Mucosa of stomach (tissue), 1 donor: ENCODE measurements around the gene SLC25A11.
A peak's percentile ranks its signal among the peaks of the same experiment; 100 is the strongest.

Source experiments
- H3K27me3 ChIP-seq: one replicate; pipeline ENCODE4 v1.7.0; 2013; ENCODE audit warnings: mild to moderate bottlenecking, low read length; ENCODE audit not compliant: control insufficient read depth, insufficient read depth
- H3K36me3 ChIP-seq: one replicate; pipeline ENCODE4 v1.7.0; 2013; ENCODE audit warnings: low read length; ENCODE audit not compliant: control insufficient read depth, insufficient read depth
- H3K4me1 ChIP-seq: one replicate; pipeline ENCODE4 v1.7.0; 2013; ENCODE audit warnings: mild to moderate bottlenecking, low read length; ENCODE audit not compliant: control insufficient read depth, insufficient read depth
- H3K4me3 ChIP-seq: one replicate; pipeline ENCODE4 v1.7.0; 2013; ENCODE audit warnings: low read length
- H3K9ac ChIP-seq: one replicate; pipeline ENCODE4 v1.7.0; 2013; ENCODE audit warnings: mild to moderate bottlenecking, low read length, moderate library complexity
- H3K9me3 ChIP-seq: one replicate; pipeline ENCODE4 v1.7.0; 2013; ENCODE audit warnings: mild to moderate bottlenecking, low read length, moderate library complexity; ENCODE audit not compliant: control insufficient read depth
- donor health status: Pancreatic carcinoma.

The SLC25A11 gene

GRCh38 chr17:4939796-4940554 is at the start of gene SLC25A11, which contains the start of gene RNF167:
TSS of gene SLC25A11 (minus strand) at chr17:4940046. CDS start at chr17:4939910, 136 bp downstream.
TSS of gene RNF167 (plus strand) at chr17:4940268. CDS start at chr17:4940910, 642 bp downstream.
- H3K36me3 ChIP-seq: peaks cover 9% of the 10 kb centered on the region
- no peaks in the 10 kb centered on the region for H3K9me3 ChIP-seq
- H3K4me1 ChIP-seq: peaks cover 38% of the 10 kb centered on the region
- peak within 1 kb of the TSS; percentile 93 for H3K9ac ChIP-seq
- peak within 1 kb of the TSS; percentile 70 for H3K4me3 ChIP-seq
- no peaks in the 10 kb centered on the region for H3K27me3 ChIP-seq

- H3K27me3 ChIP-seq: no peaks in the 10 kb centered on the region
- no peaks in the 10 kb centered on the region for H3K9me3 ChIP-seq
- H3K9ac ChIP-seq: peak overlapping the region; percentile 86
- H3K36me3 ChIP-seq: no peaks in the 10 kb centered on the region
- peaks cover 21% of the 10 kb centered on the region for H3K4me1 ChIP-seq
- H3K4me3 ChIP-seq: peak overlapping the region; percentile 83
Observed at GRCh38 chr17:4987767-4988567, 48.1 kb upstream of the SLC25A11 start.

- Histone ChIP-seq H3K4me1 (peaks cover 21% of the 10 kb centered on the region), H3K36me3 (peaks cover 3% of the 10 kb centered on the region), H3K27me3 (no peaks in the 10 kb centered on the region), H3K4me3 (peak within 1 kb of the TSS; percentile 83), H3K9ac (peak within 1 kb of the TSS; percentile 86), H3K9me3 (no peaks in the 10 kb centered on the region)
Observed at GRCh38 chr17:4986951-4987766, 47.3 kb upstream of the SLC25A11 start, which contains the start of gene CAMTA2. TSS of gene CAMTA2 (minus strand) at chr17:4987675. CDS start at chr17:4986222, 1,453 bp downstream.

- H3K27me3 ChIP-seq: no peaks in the 10 kb centered on the region
- H3K4me3 ChIP-seq: peak overlapping the region; percentile 83
- peaks cover 21% of the 10 kb centered on the region for H3K4me1 ChIP-seq
- H3K9me3 ChIP-seq: no peaks in the 10 kb centered on the region
- H3K36me3 ChIP-seq: peaks cover 3% of the 10 kb centered on the region
- peak overlapping the region; percentile 86 for H3K9ac ChIP-seq
Observed at GRCh38 chr17:4986403-4986802, 46.6 kb upstream of the SLC25A11 start.

- H3K27me3 ChIP-seq: no peaks in the 10 kb centered on the region
- H3K4me3 ChIP-seq: no peak overlapping the region
- peaks cover 20% of the 10 kb centered on the region for H3K4me1 ChIP-seq
- no peaks in the 10 kb centered on the region for H3K9me3 ChIP-seq
- peaks cover 22% of the 10 kb centered on the region for H3K36me3 ChIP-seq
- H3K9ac ChIP-seq: no peak overlapping the region
Observed at GRCh38 chr17:4982305-4982704, 42.5 kb upstream of the SLC25A11 start.

- Histone ChIP-seq H3K9me3 (no peaks in the 10 kb centered on the region), H3K4me1 (peaks cover 8% of the 10 kb centered on the region), H3K36me3 (peaks cover 22% of the 10 kb centered on the region), H3K27me3 (no peaks in the 10 kb centered on the region), H3K9ac (no peak overlapping the region), H3K4me3 (no peak overlapping the region)
Observed at GRCh38 chr17:4980644-4981216, 40.9 kb upstream of the SLC25A11 start.

GRCh38 chr17:4978726-4979125 is 38.9 kb upstream of the SLC25A11 start:
- Histone ChIP-seq H3K4me1 (peaks cover 8% of the 10 kb centered on the region), H3K27me3 (no peaks in the 10 kb centered on the region), H3K9me3 (no peaks in the 10 kb centered on the region), H3K9ac (no peak overlapping the region), H3K4me3 (no peak overlapping the region), H3K36me3 (peaks cover 33% of the 10 kb centered on the region)

- H3K9me3 ChIP-seq: no peaks in the 10 kb centered on the region
- H3K36me3 ChIP-seq: peaks cover 22% of the 10 kb centered on the region
- H3K9ac ChIP-seq: no peak overlapping the region
- no peak overlapping the region for H3K4me3 ChIP-seq
- H3K27me3 ChIP-seq: no peaks in the 10 kb centered on the region
- peaks cover 2% of the 10 kb centered on the region for H3K4me1 ChIP-seq
Observed at GRCh38 chr17:4974115-4974670, 34.3 kb upstream of the SLC25A11 start.

GRCh38 chr17:4973256-4974114 is 33.6 kb upstream of the SLC25A11 start:
- no peak overlapping the region for H3K9ac ChIP-seq
- no peak overlapping the region for H3K4me3 ChIP-seq
- peaks cover 20% of the 10 kb centered on the region for H3K36me3 ChIP-seq
- no peaks in the 10 kb centered on the region for H3K27me3 ChIP-seq
- no peaks in the 10 kb centered on the region for H3K9me3 ChIP-seq
- peaks cover 9% of the 10 kb centered on the region for H3K4me1 ChIP-seq

GRCh38 chr17:4972752-4973151 is 32.9 kb upstream of the SLC25A11 start:
- no peak overlapping the region for H3K9ac ChIP-seq
- H3K4me3 ChIP-seq: no peak overlapping the region
- H3K36me3 ChIP-seq: peaks cover 13% of the 10 kb centered on the region
- H3K27me3 ChIP-seq: no peaks in the 10 kb centered on the region
- peaks cover 14% of the 10 kb centered on the region for H3K4me1 ChIP-seq
- no peaks in the 10 kb centered on the region for H3K9me3 ChIP-seq
